ENCODE data around the gene CCL4L2.
"Not testable (repeated sequence)": the region's sequence is repeated elsewhere in the genome, so short reads cannot be mapped to it uniquely, and the experiment has no call there.

- TF ChIP-seq, protein P1, sequence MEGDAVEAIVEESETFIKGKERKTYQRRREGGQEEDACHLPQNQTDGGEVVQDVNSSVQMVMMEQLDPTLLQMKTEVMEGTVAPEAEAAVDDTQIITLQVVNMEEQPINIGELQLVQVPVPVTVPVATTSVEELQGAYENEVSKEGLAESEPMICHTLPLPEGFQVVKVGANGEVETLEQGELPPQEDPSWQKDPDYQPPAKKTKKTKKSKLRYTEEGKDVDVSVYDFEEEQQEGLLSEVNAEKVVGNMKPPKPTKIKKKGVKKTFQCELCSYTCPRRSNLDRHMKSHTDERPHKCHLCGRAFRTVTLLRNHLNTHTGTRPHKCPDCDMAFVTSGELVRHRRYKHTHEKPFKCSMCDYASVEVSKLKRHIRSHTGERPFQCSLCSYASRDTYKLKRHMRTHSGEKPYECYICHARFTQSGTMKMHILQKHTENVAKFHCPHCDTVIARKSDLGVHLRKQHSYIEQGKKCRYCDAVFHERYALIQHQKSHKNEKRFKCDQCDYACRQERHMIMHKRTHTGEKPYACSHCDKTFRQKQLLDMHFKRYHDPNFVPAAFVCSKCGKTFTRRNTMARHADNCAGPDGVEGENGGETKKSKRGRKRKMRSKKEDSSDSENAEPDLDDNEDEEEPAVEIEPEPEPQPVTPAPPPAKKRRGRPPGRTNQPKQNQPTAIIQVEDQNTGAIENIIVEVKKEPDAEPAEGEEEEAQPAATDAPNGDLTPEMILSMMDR (IDR thresholded peaks at IDR 0.05; ENCODE audit: borderline replicate concordance, extremely low read depth, low read length, poor library complexity, severe bottlenecking) = not testable (repeated sequence)
- TF ChIP-seq EZH2 (IDR thresholded peaks at IDR 0.05; ENCODE audit: borderline replicate concordance, low read depth, low read length, severe bottlenecking) = not testable (repeated sequence)
These were observed 22.8 kb upstream of the CCL4L2 start for GRCh38 chr17:36187943-36188665.
